H1 (cell line): ENCODE measurements around the gene EVA1C. TPM values are rescaled to one million over a fixed set of nuclear protein-coding genes. Genes with fewer than 3 reads are reported as not detected.

ENCODE experiments used
- CTCF ChIA-PET: fragments of 300-600 bp; sonication (Branson Sonifier 250); formaldehyde crosslinking; loops from one replicate; lab custom pipeline; 2021; ENCODE audit not compliant: partially characterized antibody; lab: Charles Lee
- POLR2A ChIA-PET: fragments of 300-600 bp; sonication (Branson Sonifier 250); formaldehyde crosslinking; loops from one replicate; lab custom pipeline; 2021; ENCODE audit warnings: inconsistent platforms; ENCODE audit not compliant: partially characterized antibody; lab: Charles Lee
- DNase-seq, 2 experiments: peaks; one replicate each; pipeline versions ENCODE4 v3.0.0 to v3.0.0-alpha.2; 2010 to 2022; ENCODE audit warnings: low spot score in 2 of 2, low read depth in 1 of 2, mixed read lengths in 1 of 2
- FAIRE-seq: peaks from 2 replicates; lab custom pipeline; 2011; peaks lifted over from hg19 to GRCh38; lab: Jason Lieb, UNC
- H2AFZ ChIP-seq: 2 replicates; pipeline ENCODE4 v1.8.1; 2012; ENCODE audit warnings: low read length, inconsistent platforms
- H2AK5ac ChIP-seq: 2 replicates; pipeline ENCODE4 v1.6.1; 2013; ENCODE audit warnings: low read depth, low read length
- H2BK120ac ChIP-seq: replicated peaks from 2 replicates; pipeline ENCODE3; 2013; ENCODE audit warnings: low read depth, low read length, inconsistent platforms
- H2BK12ac ChIP-seq: 2 replicates; pipeline ENCODE4 v1.6.1; 2013; ENCODE audit warnings: low read depth, low read length
- H2BK15ac ChIP-seq: 2 replicates; pipeline ENCODE4 v1.6.1; 2013; ENCODE audit warnings: low read length
- H2BK20ac ChIP-seq: 2 replicates; pipeline ENCODE4 v1.6.1; 2013; ENCODE audit warnings: low read length
- H2BK5ac ChIP-seq: 2 replicates; pipeline ENCODE4 v1.6.1; 2013; ENCODE audit warnings: low read depth, low read length
- H3K14ac ChIP-seq: 2 replicates; pipeline ENCODE4 v1.6.1; 2013; ENCODE audit warnings: inconsistent platforms; ENCODE audit not compliant: insufficient read length
- H3K18ac ChIP-seq: 2 replicates; pipeline ENCODE4 v1.6.1; 2013; ENCODE audit warnings: low read length; ENCODE audit errors: extremely low read depth
- H3K23ac ChIP-seq: 2 replicates; pipeline ENCODE4 v1.6.1; 2013; ENCODE audit warnings: inconsistent platforms; ENCODE audit not compliant: insufficient read length
- H3K23me2 ChIP-seq: 2 replicates; pipeline ENCODE4 v1.6.1; 2013; ENCODE audit warnings: low read depth, low read length
- H3K27ac ChIP-seq: 2 replicates; pipeline ENCODE4 v1.6.1; 2011; ENCODE audit warnings: low read depth, low read length, inconsistent platforms
- H3K27me3 ChIP-seq, 4 experiments: replicated peaks in 1 of 4; 1 replicate in 1 of 4; 2 replicates in 3 of 4; pipeline versions ENCODE4 v1.6.1 to v1.8.1; 2011 to 2013; ENCODE audit warnings: low read length in 3 of 4, mild to moderate bottlenecking in 3 of 4, inconsistent platforms in 2 of 4, mixed read lengths in 2 of 4, moderate library complexity in 1 of 4; ENCODE audit not compliant: control insufficient read depth in 3 of 4, insufficient read depth in 3 of 4; ENCODE audit errors: extremely low read depth in 1 of 4
- H3K36me3 ChIP-seq, 4 experiments: 2 replicates each; pipeline versions ENCODE4 v1.6.1 to v1.8.1; 2011 to 2013; ENCODE audit warnings: mild to moderate bottlenecking in 4 of 4, low read length in 3 of 4, moderate library complexity in 2 of 4, control low read depth in 1 of 4, inconsistent platforms in 1 of 4; ENCODE audit not compliant: insufficient read depth in 4 of 4, control insufficient read depth in 2 of 4
- H3K4ac ChIP-seq: replicated peaks from 2 replicates; pipeline ENCODE3; 2013; ENCODE audit warnings: low read length, low read depth, mixed read lengths, inconsistent platforms; ENCODE audit not compliant: insufficient read length
- H3K4me1 ChIP-seq, 4 experiments: replicated peaks in 1 of 4; 1 replicate in 1 of 4; 2 replicates in 3 of 4; pipeline versions ENCODE4 v1.6.1 to v1.8.1; 2011 to 2013; ENCODE audit warnings: low read length in 3 of 4, inconsistent platforms in 2 of 4, mixed read lengths in 1 of 4; ENCODE audit not compliant: insufficient read depth in 4 of 4, control insufficient read depth in 3 of 4
- H3K4me2 ChIP-seq, 2 experiments: 2 replicates each; pipeline versions ENCODE4 v1.6.1 to v1.8.1; 2011 to 2013; ENCODE audit warnings: low read depth in 2 of 2, low read length in 2 of 2, control low read depth in 1 of 2, inconsistent platforms in 1 of 2, mild to moderate bottlenecking in 1 of 2; ENCODE audit not compliant: insufficient read depth in 1 of 2
- H3K4me3 ChIP-seq, 4 experiments: fragments of 200-600, 300-600 bp in 1 of 4; sonication (generic), shearing (Covaris generic), sonication (Bioruptor Twin) in 1 of 4; 2 replicates each; pipeline versions ENCODE4 v1.5.1 to v1.8.1; 2011 to 2016; ENCODE audit warnings: low read length in 4 of 4, low read depth in 3 of 4, control low read depth in 2 of 4, inconsistent platforms in 2 of 4, mild to moderate bottlenecking in 2 of 4, mixed read lengths in 1 of 4, moderate library complexity in 1 of 4; ENCODE audit not compliant: insufficient read depth in 2 of 4; ENCODE audit errors: extremely low read depth in 1 of 4
- H3K56ac ChIP-seq: replicated peaks from 2 replicates; pipeline ENCODE3; 2013; ENCODE audit warnings: low read depth, mild to moderate bottlenecking, mixed read lengths, low read length, inconsistent platforms; ENCODE audit not compliant: insufficient read length
- H3K79me1 ChIP-seq: 2 replicates; pipeline ENCODE4 v1.6.1; 2013; ENCODE audit warnings: low read depth, low read length, control low read depth
- H3K79me2 ChIP-seq, 2 experiments: 2 replicates each; pipeline versions ENCODE4 v1.6.1 to v1.8.1; 2012 to 2013; ENCODE audit warnings: low read length in 2 of 2, mild to moderate bottlenecking in 2 of 2, inconsistent platforms in 1 of 2; ENCODE audit not compliant: insufficient read depth in 2 of 2, control insufficient read depth in 1 of 2
- H3K9ac ChIP-seq, 4 experiments: replicated peaks in 1 of 4; 1 replicate in 1 of 4; 2 replicates in 3 of 4; pipeline versions ENCODE4 v1.6.1 to v1.8.1; 2011 to 2013; ENCODE audit warnings: low read depth in 3 of 4, low read length in 3 of 4, control low read depth in 2 of 4, mild to moderate bottlenecking in 2 of 4, moderate library complexity in 2 of 4, inconsistent platforms in 1 of 4; ENCODE audit errors: extremely low read depth in 1 of 4
- H3K9me3 ChIP-seq, 2 experiments: 2 replicates each; pipeline versions ENCODE4 v1.6.1 to v1.8.1; 2012 to 2013; ENCODE audit warnings: mild to moderate bottlenecking in 2 of 2, moderate library complexity in 2 of 2, control low read depth in 1 of 2, inconsistent platforms in 1 of 2, low read depth in 1 of 2, low read length in 1 of 2, mixed read lengths in 1 of 2; ENCODE audit not compliant: insufficient read depth in 2 of 2
- H4K20me1 ChIP-seq, 2 experiments: replicated peaks in 1 of 2; 2 replicates each; pipeline versions ENCODE3 to v1.8.1; 2011 to 2013; ENCODE audit warnings: inconsistent platforms in 2 of 2, low read length in 2 of 2, mild to moderate bottlenecking in 1 of 2; ENCODE audit not compliant: insufficient read depth in 2 of 2, control insufficient read depth in 1 of 2
- H4K5ac ChIP-seq: 2 replicates; pipeline ENCODE4 v1.6.1; 2013; ENCODE audit warnings: low read length, low read depth, mixed read lengths, inconsistent platforms; ENCODE audit not compliant: insufficient read length
- H4K8ac ChIP-seq: 2 replicates; pipeline ENCODE4 v1.8.0; 2013; ENCODE audit warnings: mild to moderate bottlenecking, moderate library complexity, low read length, inconsistent platforms; ENCODE audit not compliant: insufficient read depth; ENCODE audit errors: extremely low read depth
- H4K91ac ChIP-seq: replicated peaks from 2 replicates; pipeline ENCODE3; 2013; ENCODE audit warnings: low read length, mixed read lengths, inconsistent platforms; ENCODE audit not compliant: insufficient read length
- MAFK ChIP-seq: IDR thresholded peaks from 2 replicates; pipeline ENCODE4 v1.6.1; 2012; ENCODE audit warnings: low read depth, mild to moderate bottlenecking, improper control_type of control experiment, low read length
- NANOG ChIP-seq: IDR thresholded peaks from 2 replicates; pipeline ENCODE4 v1.6.1; 2011; ENCODE audit warnings: low read length, low read depth, mild to moderate bottlenecking, inconsistent platforms; ENCODE audit not compliant: insufficient read depth, poor library complexity, severe bottlenecking
- NRF1 ChIP-seq: IDR thresholded peaks from 2 replicates; pipeline ENCODE4 v1.6.1; 2011; ENCODE audit warnings: mild to moderate bottlenecking, low read depth, low read length, improper control_type of control experiment
- SUZ12 ChIP-seq: fragments of 200-600 bp; sonication (generic); IDR thresholded peaks from 2 replicates; pipeline ENCODE4 v1.6.1; 2012; ENCODE audit warnings: mild to moderate bottlenecking, inconsistent platforms, low read length, moderate library complexity, mixed read lengths
- WGBS, 2 experiments: shearing (Covaris generic) in 1 of 2; methylation state at CpG; one replicate each; pipeline versions ENCODE4 v1.1.6 to v1.1.7; 2013 to 2015; ENCODE audit warnings: low lambda C conversion rate in 2 of 2, mixed read lengths in 2 of 2, inconsistent platforms in 1 of 2, low coverage in 1 of 2, missing lambda C conversion rate in 1 of 2; ENCODE audit not compliant: insufficient replicate concordance in 2 of 2, insufficient coverage in 1 of 2, insufficient read length in 1 of 2; ENCODE audit errors: extremely low coverage in 1 of 2, missing lambda C conversion rate in 1 of 2; 5-methylcytosine and 5-hydroxymethylcytosine counted together
- polyA plus RNA-seq, 7 experiments: library from polyadenylated mRNA; depleted of rRNA in 3 of 7; stranded (reverse) in 5 of 7; unstranded in 2 of 7; fragments of >200 nt in 5 of 7; fragments of 200-250 nt in 2 of 7; gene quantifications; 1 replicate in 5 of 7; 2 replicates in 1 of 7; 4 replicates in 1 of 7; pipeline versions ENCODE4 v1.2.1 to v1.2.3, GENCODE V29; 2011 to 2013; ENCODE audit warnings: missing spikeins in 2 of 7, mixed read lengths in 2 of 7
- total RNA-seq: library from RNA; stranded (reverse); fragmentation: NEBNext Ultra II Directional; extraction: Animal tissue kit (Norgen Biotek cat#: 25700); gene quantifications from 2 replicates; pipeline ENCODE4 v1.2.1, GENCODE V29; 2021

The EVA1C gene
- total and polyA plus RNA-seq, 2 of the 8 experiments (the other 6 are each of a cell fraction or from before 2014, with no cell fraction given), result 2.6 to 3.6 TPM

GRCh38 chr21:32387151-32387550, 25.4 kb upstream of the EVA1C start:
- Histone ChIP-seq H3K9me3 (no peaks in the 10 kb centered on the region), H4K5ac (no peak overlapping the region), H2BK120ac (no peak overlapping the region), H4K91ac (no peak overlapping the region), H3K79me2 (peaks cover 27 to 58% of the 10 kb centered on the region in 2 experiments), H3K4me3 (no peak overlapping the region), H3K79me1 (peaks cover 19% of the 10 kb centered on the region), H3K23me2 (0 out of 2 replicates have a peak, but pooled peaks cover 1% of the 10 kb centered on the region), H3K36me3 (peaks cover 15 to 30% (median 22%) of the 10 kb centered on the region in 4 experiments; a peak in 7 of 8 replicates), H3K14ac (no peak overlapping the region), H3K4ac (no peak overlapping the region), H3K23ac (no peak overlapping the region), H3K56ac (no peak overlapping the region), H3K4me1 (peaks cover 0 to 6% (median 3%) of the 10 kb centered on the region in 4 experiments; a peak in 6 of 7 replicates), H2AK5ac (no peak overlapping the region), H2BK5ac (no peak overlapping the region), H3K4me2 (no peak overlapping the region), H4K8ac (no peak overlapping the region), H3K18ac (no peak overlapping the region), H2BK15ac (no peak overlapping the region), H2AFZ (no peak overlapping the region), H4K20me1 (peaks cover 17 to 26% of the 10 kb centered on the region in 2 experiments), H3K27ac (no peak overlapping the region), H3K27me3 (no peaks in the 10 kb centered on the region), H2BK12ac (no peak overlapping the region), H3K9ac (no peak overlapping the region), H2BK20ac (no peak overlapping the region)
- DNase-seq, result no peak
- POLR2A ChIA-PET, result no interaction called here
- no peak for TF ChIP-seq NRF1
- TF ChIP-seq SUZ12, result no peak
- TF ChIP-seq NANOG, result no peak
- TF ChIP-seq MAFK, result no peak
- CTCF ChIA-PET, result interaction anchor here (1.0 to 1.5 kb wide), 2 partner anchors 18 to 25 kb away, joined by 3 to 4 read pairs; no protein-coding TSS in a partner anchor
- FAIRE-seq, result no peak
- WGBS, 2 experiments, result 89% methylated on average over 8 of the region's 8 CpGs; no CpG with 5 or more reads in 1 of the 2 experiments
